ENCODE measurements around the gene GNLY. TPM values are rescaled to one million over a fixed set of nuclear protein-coding genes. Genes with fewer than 3 reads are reported as not detected.

GNLY gene
- 1 to 10 TPM; 1.0 to 5.5 (median 4.3) TPM for total RNA-seq

DNA sequence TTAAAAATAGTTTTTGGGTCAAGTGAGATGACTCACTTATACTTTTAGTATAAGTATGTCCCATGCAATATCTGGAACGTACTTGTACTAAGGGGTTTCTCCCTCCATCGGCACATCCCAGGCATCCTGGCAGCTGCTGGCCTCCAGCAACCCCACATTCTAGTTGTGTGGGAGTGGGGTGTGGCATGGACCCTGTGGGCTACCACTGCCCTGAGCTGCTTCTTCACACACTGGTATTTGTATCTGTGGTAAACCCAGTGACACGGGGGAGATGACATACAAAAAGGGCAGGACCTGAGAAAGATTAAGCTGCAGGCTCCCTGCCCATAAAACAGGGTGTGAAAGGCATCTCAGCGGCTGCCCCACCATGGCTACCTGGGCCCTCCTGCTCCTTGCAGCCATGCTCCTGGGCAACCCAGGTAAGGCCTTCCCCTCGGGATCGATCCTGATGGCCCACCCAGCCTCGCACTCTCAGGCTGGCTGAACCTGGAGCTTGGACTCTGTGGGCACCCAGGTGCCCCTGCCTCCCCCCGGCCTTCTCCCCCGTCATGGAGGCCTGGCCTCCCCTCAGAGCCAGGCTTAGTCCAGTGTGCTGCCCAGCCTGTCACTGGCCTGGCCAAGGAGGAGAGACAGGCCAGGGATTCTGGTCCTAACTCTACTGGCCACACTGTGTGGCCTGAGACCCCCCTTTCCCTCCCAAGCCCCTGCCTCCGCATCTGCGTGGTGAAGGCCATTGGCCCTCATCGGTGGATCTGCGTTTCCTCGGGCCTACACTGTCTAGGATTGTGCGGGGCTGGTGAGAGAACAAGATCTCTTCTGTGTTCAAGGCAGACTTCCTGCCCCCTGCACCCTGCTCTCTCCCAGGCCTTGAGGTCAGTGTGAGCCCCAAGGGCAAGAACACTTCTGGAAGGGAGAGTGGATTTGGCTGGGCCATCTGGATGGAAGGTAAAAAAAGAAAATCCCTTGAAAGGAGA, at the start of gene GNLY:
GNLY (plus strand) TSS at position 307 of the 974 bp plus-strand sequence; CDS start at position 368, 61 bp downstream.
- no peak for ATAC-seq (ENCODE audit: low FRiP score)
- TF ChIP-seq, protein P1, sequence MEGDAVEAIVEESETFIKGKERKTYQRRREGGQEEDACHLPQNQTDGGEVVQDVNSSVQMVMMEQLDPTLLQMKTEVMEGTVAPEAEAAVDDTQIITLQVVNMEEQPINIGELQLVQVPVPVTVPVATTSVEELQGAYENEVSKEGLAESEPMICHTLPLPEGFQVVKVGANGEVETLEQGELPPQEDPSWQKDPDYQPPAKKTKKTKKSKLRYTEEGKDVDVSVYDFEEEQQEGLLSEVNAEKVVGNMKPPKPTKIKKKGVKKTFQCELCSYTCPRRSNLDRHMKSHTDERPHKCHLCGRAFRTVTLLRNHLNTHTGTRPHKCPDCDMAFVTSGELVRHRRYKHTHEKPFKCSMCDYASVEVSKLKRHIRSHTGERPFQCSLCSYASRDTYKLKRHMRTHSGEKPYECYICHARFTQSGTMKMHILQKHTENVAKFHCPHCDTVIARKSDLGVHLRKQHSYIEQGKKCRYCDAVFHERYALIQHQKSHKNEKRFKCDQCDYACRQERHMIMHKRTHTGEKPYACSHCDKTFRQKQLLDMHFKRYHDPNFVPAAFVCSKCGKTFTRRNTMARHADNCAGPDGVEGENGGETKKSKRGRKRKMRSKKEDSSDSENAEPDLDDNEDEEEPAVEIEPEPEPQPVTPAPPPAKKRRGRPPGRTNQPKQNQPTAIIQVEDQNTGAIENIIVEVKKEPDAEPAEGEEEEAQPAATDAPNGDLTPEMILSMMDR (IDR thresholded peaks at IDR 0.05) = no peak
- no peak for DNase-seq (ENCODE audit: low spot score)

DNA sequence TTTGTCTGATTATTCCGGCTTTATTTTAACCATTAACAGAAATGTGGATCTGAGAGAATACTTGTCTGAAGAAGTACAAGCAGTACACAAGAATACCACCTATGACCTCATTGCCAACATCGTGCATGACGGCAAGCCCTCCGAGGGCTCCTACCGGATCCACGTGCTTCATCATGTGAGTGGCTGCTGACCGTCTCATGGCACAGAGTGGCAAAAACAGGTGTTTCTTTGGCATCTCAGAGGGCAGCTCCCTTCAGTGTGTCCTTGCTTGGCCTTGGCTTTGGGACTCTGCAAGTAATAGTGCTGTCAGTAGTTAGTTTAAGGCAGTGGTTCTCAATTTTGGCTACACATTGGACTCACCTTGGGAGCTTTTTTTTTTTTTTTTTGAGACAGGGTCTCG, 49.2 kb upstream of the GNLY start:
- TF ChIP-seq, protein P1 (IDR thresholded peaks at IDR 0.05) = no peak
- ATAC-seq (ENCODE audit: low FRiP score) (no peak), DNase-seq (ENCODE audit: low spot score) (no peak)

- TF ChIP-seq, protein P1 (IDR thresholded peaks at IDR 0.05) = no peak
- DNase-seq (ENCODE audit: low spot score) (no peak), ATAC-seq (ENCODE audit: low FRiP score) (no peak)
Measured at GRCh38 chr2:85646166-85646565, 48.0 kb upstream of the GNLY start.

GRCh38 chr2:85647823-85648526, 46.2 kb upstream of the GNLY start:
- TF ChIP-seq, protein P1 (IDR thresholded peaks at IDR 0.05) = no peak
- ATAC-seq (ENCODE audit: low FRiP score) (no peak), DNase-seq (ENCODE audit: low spot score) (no peak)

GRCh38 chr2:85648619-85649018, 45.5 kb upstream of the GNLY start:
- DNase-seq (ENCODE audit: low spot score) (no peak), ATAC-seq (ENCODE audit: low FRiP score) (no peak)
- TF ChIP-seq, protein P1 (IDR thresholded peaks at IDR 0.05) = no peak

DNA sequence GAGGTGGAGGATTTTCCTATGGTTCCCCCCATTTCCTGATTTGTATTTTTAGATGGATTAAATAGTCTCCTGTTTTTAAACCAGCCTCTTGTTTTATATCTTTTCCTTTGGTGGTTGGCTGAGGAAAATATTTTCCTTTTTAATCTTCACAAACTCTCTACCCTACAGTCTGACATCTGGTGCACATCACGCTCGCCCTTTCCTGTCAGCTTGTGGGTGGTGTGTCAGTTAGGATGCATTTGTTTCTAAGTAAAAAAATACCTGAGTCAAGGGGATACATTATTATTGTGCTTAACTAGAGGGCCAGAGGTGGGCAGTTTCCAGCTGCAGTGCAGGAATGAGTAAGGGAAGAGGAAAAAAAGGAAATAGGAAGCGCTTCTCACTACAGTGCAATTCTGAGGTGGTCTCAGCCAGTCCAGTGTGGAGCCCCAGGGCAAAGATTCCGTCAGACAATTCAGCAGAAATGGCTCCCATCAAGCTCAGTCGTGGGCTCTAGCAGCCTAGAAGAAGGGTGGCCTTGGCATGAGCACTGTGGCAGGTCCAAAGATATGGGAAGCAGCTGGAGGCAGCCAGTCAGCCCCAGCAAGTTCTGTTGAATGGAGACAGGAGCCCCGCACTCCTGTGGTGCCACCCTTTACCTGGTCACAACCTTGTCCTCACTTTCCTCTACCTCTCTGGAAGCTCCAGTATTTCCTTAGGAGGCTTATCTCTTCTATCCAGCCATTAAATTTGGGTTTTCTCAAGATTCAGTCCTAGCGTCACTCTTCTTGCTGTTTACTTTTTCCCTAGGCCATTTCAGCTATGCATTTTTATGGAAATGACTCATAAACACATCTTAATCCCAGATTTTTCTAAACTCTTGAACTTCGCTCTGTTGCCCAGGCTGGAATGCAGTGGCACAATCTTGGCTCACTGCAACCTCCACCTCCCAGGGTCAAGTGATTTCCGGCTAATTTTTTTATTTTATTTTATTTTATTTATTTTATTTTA, 44.7 kb upstream of the GNLY start:
- no peak for DNase-seq (ENCODE audit: low spot score)
- ATAC-seq (ENCODE audit: low FRiP score) = no peak
- TF ChIP-seq, protein P1 (IDR thresholded peaks at IDR 0.05) = no peak
